Activated naive CD4-positive, alpha-beta T cell treated with anti-CD3 and anti-CD28 coated beads, Interleukin-2, amount 10 ng/mL, durations not matched to agents 7 days and 5 days (primary cell): ENCODE measurements around the gene CHML.
A peak's percentile ranks its signal among the peaks of the same experiment; 100 is the strongest.
"Not testable (repeated sequence)": the region's sequence is repeated elsewhere in the genome, so short reads cannot be mapped to it uniquely, and the experiment has no call there.

Source experiments
- CTCF ChIA-PET: fragments of 350-600 bp; sonication (Branson Sonifier 250); formaldehyde crosslinking; loops from one replicate; lab custom pipeline; 2021; ENCODE audit warnings: antibody characterized with exemption; lab: Charles Lee
- DNase-seq: peaks from one replicate; pipeline ENCODE4 v3.0.0-alpha.2; 2020
- H3K27ac Mint-ChIP-seq: one replicate; pipeline ENCODE4 v1.8.0; 2021; ENCODE audit warnings: mild to moderate bottlenecking, moderate library complexity, mixed read lengths
- H3K27me3 Mint-ChIP-seq: one replicate; pipeline ENCODE4 v1.8.0; 2021; ENCODE audit warnings: mild to moderate bottlenecking, mixed read lengths
- H3K36me3 Mint-ChIP-seq: one replicate; pipeline ENCODE4 v1.8.0; 2021; ENCODE audit warnings: mixed read lengths
- H3K4me1 Mint-ChIP-seq: one replicate; pipeline ENCODE4 v1.8.0; 2021; ENCODE audit warnings: mixed read lengths
- H3K4me3 Mint-ChIP-seq: one replicate; pipeline ENCODE4 v1.8.0; 2021; ENCODE audit warnings: mild to moderate bottlenecking, moderate library complexity, mixed read lengths
- H3K9me3 Mint-ChIP-seq: one replicate; pipeline ENCODE4 v1.8.0; 2021; ENCODE audit warnings: mixed read lengths

Gene CHML

GRCh38 chr1:241640149-241640866 is at the start of gene CHML, which contains the start of gene OPN3:
Gene CHML (minus strand): TSS chr1:241640369. CDS start chr1:241635766, 4,603 bp downstream.
Gene OPN3 (minus strand): TSS chr1:241640369. CDS start chr1:241640254, 115 bp downstream.
- H3K27me3 Mint-ChIP-seq, result no peaks in the 10 kb centered on the region
- CTCF ChIA-PET, result interaction anchor here (0.9 kb wide), 2 partner anchors 13 to 37 kb away, joined by 3 read pairs; no protein-coding TSS in a partner anchor
- H3K4me1 Mint-ChIP-seq, result peaks cover 36% of the 10 kb centered on the region

GRCh38 chr1:241688940-241689368 is 48.8 kb upstream of the CHML start:
- Mint-ChIP-seq H3K4me3 (no peak overlapping the region), H3K27ac (no peak overlapping the region), H3K27me3 (no peaks in the 10 kb centered on the region), H3K36me3 (no peaks in the 10 kb centered on the region), H3K9me3 (no peaks in the 10 kb centered on the region), H3K4me1 (no peaks in the 10 kb centered on the region)
- CTCF ChIA-PET, result interaction anchor here (1.6 kb wide), 1 partner anchor 10 kb away, joined by 3 read pairs; no protein-coding TSS in a partner anchor
- DNase-seq, result no peak

More at GRCh38 chr1:241640149-241640866, at the start of gene CHML, which contains the start of gene OPN3:
- peaks cover 3% of the 10 kb centered on the region for H3K9me3 Mint-ChIP-seq
- H3K4me3 Mint-ChIP-seq, result peak within 1 kb of the TSS; percentile 80
- peak within 1 kb of the TSS; percentile 87 for H3K27ac Mint-ChIP-seq
- H3K36me3 Mint-ChIP-seq, result peaks cover 16% of the 10 kb centered on the region
- DNase-seq, result peak; percentile 93

GRCh38 chr1:241684108-241684507 is 43.9 kb upstream of the CHML start:
- Mint-ChIP-seq H3K27me3 (peaks cover 4% of the 10 kb centered on the region), H3K4me3 (no peak overlapping the region), H3K4me1 (peaks cover 1% of the 10 kb centered on the region), H3K36me3 (no peaks in the 10 kb centered on the region), H3K9me3 (no peaks in the 10 kb centered on the region), H3K27ac (no peak overlapping the region)
- no peak for DNase-seq
- CTCF ChIA-PET, result no interaction called here

GRCh38 chr1:241682921-241683320 is 42.8 kb upstream of the CHML start:
- Mint-ChIP-seq H3K4me3 (no peak overlapping the region), H3K36me3 (no peaks in the 10 kb centered on the region), H3K27me3 (peaks cover 4% of the 10 kb centered on the region), H3K9me3 (no peaks in the 10 kb centered on the region), H3K27ac (no peak overlapping the region), H3K4me1 (peaks cover 7% of the 10 kb centered on the region)
- CTCF ChIA-PET, result no interaction called here
- DNase-seq, result no peak

GRCh38 chr1:241681861-241682448 is 41.8 kb upstream of the CHML start:
- H3K9me3 Mint-ChIP-seq, H3K4me3 Mint-ChIP-seq, H3K27ac Mint-ChIP-seq, CTCF ChIA-PET, H3K36me3 Mint-ChIP-seq, H3K27me3 Mint-ChIP-seq, DNase-seq: not testable (repeated sequence)
- H3K4me1 Mint-ChIP-seq, result peaks cover 15% of the 10 kb centered on the region

GRCh38 chr1:241679961-241680360 is 39.8 kb upstream of the CHML start:
- CTCF ChIA-PET, result interaction anchor here (1.2 kb wide), 1 partner anchor 9 kb away, joined by 3 read pairs; no protein-coding TSS in a partner anchor
- Mint-ChIP-seq H3K36me3 (no peaks in the 10 kb centered on the region), H3K4me3 (no peak overlapping the region)

GRCh38 chr1:241679404-241679803 is 39.2 kb upstream of the CHML start:
- Mint-ChIP-seq H3K4me3 (no peak overlapping the region), H3K9me3 (no peaks in the 10 kb centered on the region), H3K4me1 (peaks cover 24% of the 10 kb centered on the region), H3K27ac (no peak overlapping the region), H3K27me3 (peaks cover 4% of the 10 kb centered on the region), H3K36me3 (no peaks in the 10 kb centered on the region)
- no peak for DNase-seq
- CTCF ChIA-PET, result interaction anchor here (1.2 kb wide), 1 partner anchor 10 kb away, joined by 3 read pairs; no protein-coding TSS in a partner anchor

More at GRCh38 chr1:241679961-241680360, 39.8 kb upstream of the CHML start:
- no peak for DNase-seq
- Mint-ChIP-seq H3K9me3 (no peaks in the 10 kb centered on the region), H3K4me1 (peaks cover 24% of the 10 kb centered on the region), H3K27ac (no peak overlapping the region), H3K27me3 (peaks cover 4% of the 10 kb centered on the region)

- CTCF ChIA-PET, result interaction anchor here (1.2 to 1.6 kb wide), 2 partner anchors 10 to 38 kb away, joined by 3 read pairs; partner anchors contain the start of genes CHML and OPN3
- peaks cover 24% of the 10 kb centered on the region for H3K4me1 Mint-ChIP-seq
- peaks cover 4% of the 10 kb centered on the region for H3K27me3 Mint-ChIP-seq
- H3K4me3 Mint-ChIP-seq, result no peak overlapping the region
- H3K27ac Mint-ChIP-seq, result no peak overlapping the region
- no peak for DNase-seq
- no peaks in the 10 kb centered on the region for H3K36me3 Mint-ChIP-seq
- peaks cover 2% of the 10 kb centered on the region for H3K9me3 Mint-ChIP-seq
Measured at GRCh38 chr1:241678536-241678935, 38.4 kb upstream of the CHML start.

GRCh38 chr1:241677201-241677600 is 37.0 kb upstream of the CHML start:
- Mint-ChIP-seq H3K36me3 (no peaks in the 10 kb centered on the region), H3K4me3 (peak overlapping the region; percentile 16), H3K27ac (peak overlapping the region; percentile 87), H3K4me1 (peaks cover 24% of the 10 kb centered on the region), H3K27me3 (peaks cover 4% of the 10 kb centered on the region), H3K9me3 (peaks cover 4% of the 10 kb centered on the region)
- CTCF ChIA-PET, result interaction anchor here (1.6 kb wide), 1 partner anchor 37 kb away, joined by 3 read pairs; the partner anchor contains the start of genes CHML and OPN3
- DNase-seq, result peak; percentile 29

GRCh38 chr1:241675983-241676382 is 35.8 kb upstream of the CHML start:
- H3K27ac Mint-ChIP-seq, result peak overlapping the region; percentile 55

GRCh38 chr1:241674805-241675384 is 34.7 kb upstream of the CHML start:
- H3K4me3 Mint-ChIP-seq, result no peak overlapping the region
- H3K4me1 Mint-ChIP-seq, result peaks cover 24% of the 10 kb centered on the region
- CTCF ChIA-PET, result no interaction called here
- peaks cover 4% of the 10 kb centered on the region for H3K9me3 Mint-ChIP-seq
- H3K27ac Mint-ChIP-seq, result peak overlapping the region; percentile 42
- DNase-seq, result no peak
- no peaks in the 10 kb centered on the region for H3K27me3 Mint-ChIP-seq
- H3K36me3 Mint-ChIP-seq, result no peaks in the 10 kb centered on the region

More at GRCh38 chr1:241675983-241676382, 35.8 kb upstream of the CHML start:
- Mint-ChIP-seq H3K9me3 (peaks cover 4% of the 10 kb centered on the region), H3K4me1 (peaks cover 24% of the 10 kb centered on the region), H3K36me3 (no peaks in the 10 kb centered on the region), H3K4me3 (no peak overlapping the region), H3K27me3 (peaks cover 4% of the 10 kb centered on the region)
- no peak for DNase-seq
- CTCF ChIA-PET, result no interaction called here

GRCh38 chr1:241672301-241672700 is 32.1 kb upstream of the CHML start:
- no peaks in the 10 kb centered on the region for H3K36me3 Mint-ChIP-seq
- H3K4me3 Mint-ChIP-seq, result no peak overlapping the region
- peaks cover 10% of the 10 kb centered on the region for H3K4me1 Mint-ChIP-seq
- H3K9me3 Mint-ChIP-seq, result peaks cover 4% of the 10 kb centered on the region
- H3K27ac Mint-ChIP-seq, result no peak overlapping the region
- DNase-seq, result no peak
- CTCF ChIA-PET, result no interaction called here
- no peaks in the 10 kb centered on the region for H3K27me3 Mint-ChIP-seq

GRCh38 chr1:241666419-241666818 is 26.2 kb upstream of the CHML start:
- no peaks in the 10 kb centered on the region for H3K36me3 Mint-ChIP-seq
- H3K4me3 Mint-ChIP-seq, result no peak overlapping the region
- H3K27me3 Mint-ChIP-seq, result no peaks in the 10 kb centered on the region
- no peak for DNase-seq
- H3K27ac Mint-ChIP-seq, result no peak overlapping the region
- no peaks in the 10 kb centered on the region for H3K9me3 Mint-ChIP-seq
- H3K4me1 Mint-ChIP-seq, result no peaks in the 10 kb centered on the region
- CTCF ChIA-PET, result no interaction called here

- CTCF ChIA-PET, result no interaction called here
- H3K4me1 Mint-ChIP-seq, result no peaks in the 10 kb centered on the region
- H3K27ac Mint-ChIP-seq, result no peak overlapping the region
- H3K9me3 Mint-ChIP-seq, result no peaks in the 10 kb centered on the region
- DNase-seq, result no peak
- no peaks in the 10 kb centered on the region for H3K36me3 Mint-ChIP-seq
- no peak overlapping the region for H3K4me3 Mint-ChIP-seq
- H3K27me3 Mint-ChIP-seq, result no peaks in the 10 kb centered on the region
Measured at GRCh38 chr1:241660424-241660972, 20.3 kb upstream of the CHML start.
